ENCODE data around the gene ZG16B.

ZG16B gene

GRCh38 chr16:2819939-2820835 is 9.9 kb upstream of the ZG16B start:
- TF ChIP-seq, protein P1, sequence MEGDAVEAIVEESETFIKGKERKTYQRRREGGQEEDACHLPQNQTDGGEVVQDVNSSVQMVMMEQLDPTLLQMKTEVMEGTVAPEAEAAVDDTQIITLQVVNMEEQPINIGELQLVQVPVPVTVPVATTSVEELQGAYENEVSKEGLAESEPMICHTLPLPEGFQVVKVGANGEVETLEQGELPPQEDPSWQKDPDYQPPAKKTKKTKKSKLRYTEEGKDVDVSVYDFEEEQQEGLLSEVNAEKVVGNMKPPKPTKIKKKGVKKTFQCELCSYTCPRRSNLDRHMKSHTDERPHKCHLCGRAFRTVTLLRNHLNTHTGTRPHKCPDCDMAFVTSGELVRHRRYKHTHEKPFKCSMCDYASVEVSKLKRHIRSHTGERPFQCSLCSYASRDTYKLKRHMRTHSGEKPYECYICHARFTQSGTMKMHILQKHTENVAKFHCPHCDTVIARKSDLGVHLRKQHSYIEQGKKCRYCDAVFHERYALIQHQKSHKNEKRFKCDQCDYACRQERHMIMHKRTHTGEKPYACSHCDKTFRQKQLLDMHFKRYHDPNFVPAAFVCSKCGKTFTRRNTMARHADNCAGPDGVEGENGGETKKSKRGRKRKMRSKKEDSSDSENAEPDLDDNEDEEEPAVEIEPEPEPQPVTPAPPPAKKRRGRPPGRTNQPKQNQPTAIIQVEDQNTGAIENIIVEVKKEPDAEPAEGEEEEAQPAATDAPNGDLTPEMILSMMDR (IDR thresholded peaks at IDR 0.05; ENCODE audit: insufficient read depth, missing control alignments), result no peak
- FAIRE-seq (no peak), DNase-seq (ENCODE audit: insufficient read length, low spot score) (no peak)

DNA sequence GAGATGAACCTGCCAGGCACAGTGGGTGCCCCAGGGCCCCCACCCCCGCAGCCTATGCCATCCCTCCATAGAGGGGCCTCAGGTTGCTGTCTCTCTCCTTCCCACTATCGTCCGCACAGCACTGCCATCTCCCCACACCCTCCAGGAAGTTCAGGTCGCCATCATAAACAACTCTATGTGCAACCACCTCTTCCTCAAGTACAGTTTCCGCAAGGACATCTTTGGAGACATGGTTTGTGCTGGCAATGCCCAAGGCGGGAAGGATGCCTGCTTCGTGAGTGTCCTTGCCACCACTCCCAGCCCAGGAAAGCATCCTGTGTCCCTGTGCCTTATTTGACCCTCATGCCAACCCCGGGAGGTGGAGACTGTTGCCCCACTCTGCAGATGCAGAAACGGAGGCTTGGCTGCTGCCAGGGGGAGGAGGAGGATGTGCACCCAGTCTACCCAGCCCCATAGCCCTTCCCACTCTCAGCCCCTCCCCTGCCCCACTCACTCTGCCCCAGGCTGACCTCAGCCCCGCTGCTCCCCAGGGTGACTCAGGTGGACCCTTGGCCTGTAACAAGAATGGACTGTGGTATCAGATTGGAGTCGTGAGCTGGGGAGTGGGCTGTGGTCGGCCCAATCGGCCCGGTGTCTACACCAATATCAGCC is 9.1 kb upstream of the ZG16B start:
- DNase-seq (ENCODE audit: insufficient read length, low spot score) (no peak), FAIRE-seq (no peak)
- TF ChIP-seq, protein P1 (IDR thresholded peaks at IDR 0.05; ENCODE audit: insufficient read depth, missing control alignments), result no peak

DNA sequence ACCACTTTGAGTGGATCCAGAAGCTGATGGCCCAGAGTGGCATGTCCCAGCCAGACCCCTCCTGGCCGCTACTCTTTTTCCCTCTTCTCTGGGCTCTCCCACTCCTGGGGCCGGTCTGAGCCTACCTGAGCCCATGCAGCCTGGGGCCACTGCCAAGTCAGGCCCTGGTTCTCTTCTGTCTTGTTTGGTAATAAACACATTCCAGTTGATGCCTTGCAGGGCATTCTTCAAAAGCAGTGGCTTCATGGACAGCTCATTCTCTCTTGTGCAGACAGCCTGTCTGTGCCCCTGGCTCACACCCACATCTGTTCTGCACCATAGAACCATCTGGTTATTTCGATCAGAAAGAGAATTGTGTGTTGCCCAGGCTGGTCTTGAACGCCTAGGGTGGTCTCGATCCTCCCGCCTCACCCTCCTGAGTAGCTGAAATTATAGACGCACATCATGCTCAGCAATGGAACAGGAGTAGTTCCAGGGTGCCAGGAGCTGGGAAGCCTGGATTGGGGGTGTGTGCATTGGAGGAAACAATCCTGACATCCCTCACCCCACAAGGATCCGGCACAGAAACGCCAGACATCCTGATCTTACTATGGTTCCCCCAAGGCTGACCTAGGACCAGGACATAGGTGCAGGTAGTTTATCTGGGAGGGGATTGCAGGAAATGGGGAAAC is 8.5 kb upstream of the ZG16B start:
- TF ChIP-seq, protein P1 (IDR thresholded peaks at IDR 0.05; ENCODE audit: insufficient read depth, missing control alignments), result no peak
- FAIRE-seq (no peak), DNase-seq (ENCODE audit: insufficient read length, low spot score) (no peak)

DNA sequence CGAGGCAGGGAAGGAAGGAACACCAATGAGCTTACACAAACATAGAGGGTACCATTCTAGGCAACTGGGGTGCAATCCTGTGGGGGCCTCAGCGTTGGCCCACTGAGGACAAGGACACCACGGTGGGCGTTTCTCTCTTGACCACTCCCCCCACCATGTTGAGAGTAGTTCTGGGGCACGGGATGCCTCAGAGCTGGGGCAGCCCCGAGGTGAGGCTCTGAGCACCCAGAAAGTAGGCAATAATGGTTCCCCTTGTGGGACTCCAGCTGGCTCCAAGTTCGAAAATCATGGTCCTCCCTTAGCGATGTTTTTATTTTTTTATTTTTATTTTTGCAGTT is 8.0 kb upstream of the ZG16B start:
- TF ChIP-seq, protein P1 (IDR thresholded peaks at IDR 0.05; ENCODE audit: insufficient read depth, missing control alignments), result no peak
- DNase-seq (ENCODE audit: insufficient read length, low spot score), result no peak
- no peak for FAIRE-seq

- FAIRE-seq (no peak), DNase-seq (ENCODE audit: insufficient read length, low spot score) (no peak)
- TF ChIP-seq, protein P1 (IDR thresholded peaks at IDR 0.05; ENCODE audit: insufficient read depth, missing control alignments), result no peak
Measured at GRCh38 chr16:2822496-2822895, 7.6 kb upstream of the ZG16B start.

DNA sequence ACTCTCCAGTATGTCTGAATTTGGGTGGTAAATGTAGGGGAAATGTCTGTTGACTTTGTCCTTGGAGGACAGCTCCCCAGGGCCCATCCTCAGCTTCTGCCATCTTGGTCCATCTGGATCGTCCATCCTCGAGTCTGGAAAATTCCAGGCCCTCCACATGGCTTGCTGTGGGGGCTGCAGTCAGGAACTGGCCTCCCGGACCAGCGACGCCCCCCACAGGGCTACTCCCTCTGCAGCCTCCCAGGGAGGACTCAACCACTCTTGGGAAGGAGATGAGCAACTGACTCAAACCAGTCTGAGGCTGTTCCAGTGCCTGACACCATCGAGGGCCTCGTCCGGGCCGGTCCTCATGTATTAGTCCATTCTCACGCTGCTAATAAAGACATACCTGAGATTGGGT is 5.5 kb upstream of the ZG16B start:
- TF ChIP-seq, protein P1 (IDR thresholded peaks at IDR 0.05; ENCODE audit: insufficient read depth, missing control alignments), result no peak
- FAIRE-seq (no peak), DNase-seq (ENCODE audit: insufficient read length, low spot score) (no peak)
